Transverse colon (tissue), 3 donors: Measurements from ENCODE around the gene MOV10L1.

Experiments
- CTCF ChIP-seq, 5 experiments: fragments of 200-600 bp in 3 of 5; fragments of 450-650 bp in 2 of 5; sonication (generic) in 3 of 5; IDR thresholded peaks; 1 replicate in 2 of 5; 2 replicates in 3 of 5; pipeline ENCODE4 v1.5.1; 2016 to 2017; ENCODE audit warnings: antibody characterized with exemption in 5 of 5, inconsistent platforms in 3 of 5, mild to moderate bottlenecking in 2 of 5, moderate library complexity in 1 of 5
- EP300 ChIP-seq: sonication (generic); formaldehyde crosslinking; IDR thresholded peaks from one replicate; pipeline ENCODE4 v1.6.1; 2017; ENCODE audit warnings: antibody characterized with exemption, low read depth
- POLR2A ChIP-seq: fragments of 450-650 bp; IDR thresholded peaks from one replicate; pipeline ENCODE4 v1.6.1; 2016; ENCODE audit warnings: antibody characterized with exemption, mild to moderate bottlenecking, moderate library complexity

- TF ChIP-seq CTCF (IDR thresholded peaks at IDR 0.05) = no peak
- no peak for TF ChIP-seq EP300
- no peak for TF ChIP-seq POLR2A
Measured at GRCh38 chr22:50041361-50042065, 48.3 kb upstream of the MOV10L1 start.
